ENCODE measurements around the gene RAB4A. TPM values are rescaled to one million over a fixed set of nuclear protein-coding genes. Genes with fewer than 3 reads are reported as not detected.

Gene RAB4A
- total and polyA plus RNA-seq, 10 of the 15 experiments (the other 5 are each of a cell fraction or from before 2014, with no cell fraction given), result 4.0 to 35.8 (median 17.7) TPM

- BruUV-seq (replicated peaks), result no TSS peak
- no peaks in the 10 kb centered on the region for H3K9me3 ChIP-seq (replicated peaks; ENCODE audit: control insufficient read depth, insufficient read depth, low read length)
- no peak overlapping the region for H3K4me2 ChIP-seq (ENCODE audit: control insufficient read depth, insufficient read depth)
- DNase-seq (ENCODE audit: low read depth, low spot score) (no peak), FAIRE-seq (no peak), ATAC-seq (no peak)
- RAD21 ChIA-PET (ENCODE audit: unreplicated experiment), result interaction anchor here (1.1 to 1.7 kb wide), 2 partner anchors 210 to 251 kb away, joined by 3 to 4 read pairs; no protein-coding TSS in a partner anchor
- SMC1A ChIA-PET (ENCODE audit: uncharacterized antibody, unreplicated experiment), result interaction anchor here (0.8 to 1.0 kb wide), 3 partner anchors 24 to 539 kb away, joined by 3 to 4 read pairs (median 3); no protein-coding TSS in a partner anchor
- H2AFZ ChIP-seq (ENCODE audit: control insufficient read depth, low read depth, low read length), result no peak overlapping the region
- in situ Hi-C loops (cut with MboI), result loop anchor here (5.0 to 10.0 kb wide), 2 partner anchors 559 to 726 kb away; no protein-coding TSS in a partner anchor
- no peak overlapping the region for H3K9ac ChIP-seq (ENCODE audit: control insufficient read depth, insufficient read depth, low read length)
- intact Hi-C loops (cut with micrococcal nuclease; ENCODE audit: unreplicated experiment), result no loop called here
- no peaks in the 10 kb centered on the region for H3K79me2 ChIP-seq (ENCODE audit: control insufficient read depth, insufficient read depth, low read length)
- H3K4me3 ChIP-seq, result no peak overlapping the region
- CTCF ChIA-PET, result interaction anchor here (0.6 to 5.1 kb wide), 4 partner anchors 23 to 567 kb away, joined by 3 to 65 read pairs (median 4); no protein-coding TSS in a partner anchor
- H3K27ac ChIP-seq (ENCODE audit: control insufficient read depth, insufficient read depth), result no peak overlapping the region
- WGBS (ENCODE audit: insufficient coverage, insufficient replicate concordance, low lambda C conversion rate, missing lambda C conversion rate), result 7% methylated on average over 9 of the region's 9 CpGs
- no peaks in the 10 kb centered on the region for H3K36me3 ChIP-seq (ENCODE audit: control insufficient read depth in 2 of 2, insufficient read depth in 2 of 2, low read length in 1 of 2)
- no peaks in the 10 kb centered on the region; a peak in 2 of 4 replicates for H3K27me3 ChIP-seq (replicated peaks in 1 of 2; ENCODE audit: control insufficient read depth in 2 of 2, insufficient read depth in 2 of 2, low read length in 1 of 2)
- peaks cover 7% of the 10 kb centered on the region; the same call in 1 of the 2 replicates for H3K4me1 ChIP-seq (ENCODE audit: control insufficient read depth, insufficient read depth, low read length)
- POLR2A ChIA-PET, result no interaction called here
- no peaks in the 10 kb centered on the region for H4K20me1 ChIP-seq (ENCODE audit: control insufficient read depth, insufficient read depth)
- TF ChIP-seq SUPT20H (IDR thresholded peaks at IDR 0.05; ENCODE audit: borderline replicate concordance, control insufficient read depth, low read depth, low read length) (no peak), RAD21 (IDR thresholded peaks at IDR 0.05; ENCODE audit: insufficient read depth, low read depth, low read length) (no peak), LARP7 (IDR thresholded peaks at IDR 0.05) (no peak), USF2 (IDR thresholded peaks at IDR 0.05; ENCODE audit: borderline replicate concordance, low read depth, low read length) (no peak), E2F8 (IDR thresholded peaks at IDR 0.05; ENCODE audit: low read depth, partially characterized antibody) (no peak), RELB (IDR thresholded peaks at IDR 0.05; ENCODE audit: low read depth) (no peak), STAT1 (conservative IDR thresholded peaks at IDR 0.05) (no peak), BCL3 (IDR thresholded peaks at IDR 0.05; ENCODE audit: borderline replicate concordance, insufficient read depth, low read depth, low read length, poor library complexity, severe bottlenecking) (no peak), SPI1 (IDR thresholded peaks at IDR 0.05; ENCODE audit: borderline replicate concordance, insufficient read depth, low read depth, low read length) (no peak), CBX3 (IDR thresholded peaks at IDR 0.05; ENCODE audit: borderline replicate concordance, low read depth) (no peak), CTCF (IDR thresholded peaks at IDR 0.05 in 2 of 3, conservative IDR thresholded peaks at IDR 0.05 in 1 of 3; ENCODE audit: control insufficient read depth in 2 of 3, extremely low read depth in 1 of 3, insufficient read depth in 1 of 3, low read depth in 3 of 3, low read length in 3 of 3) (no peak)
Measured at GRCh38 chr1:229230893-229231753, 39.8 kb upstream of the RAB4A start.
